UCSD-AML1 (cell line): Measurements from ENCODE around the gene CFAP251.
A peak's percentile ranks its signal among the peaks of the same experiment; 100 is the strongest.

Experiments used
- DNase-seq: peaks from one replicate; lab custom pipeline; 2025; ENCODE audit not compliant: unreplicated experiment; lab: John Stamatoyannopoulos, UW

Gene CFAP251

GRCh38 chr12:122001466-122002209 lies 83.2 kb downstream of the CFAP251 start:
- no peak for DNase-seq

GRCh38 chr12:122003651-122004611 lies 85.5 kb downstream of the CFAP251 start:
- DNase-seq: no peak

GRCh38 chr12:122004633-122005071 lies 86.3 kb downstream of the CFAP251 start:
- no peak for DNase-seq

- DNase-seq: no peak
Measured at GRCh38 chr12:122005252-122005776, 86.9 kb downstream of the CFAP251 start.

GRCh38 chr12:122006186-122006926 lies 88.0 kb downstream of the CFAP251 start:
- no peak for DNase-seq

GRCh38 chr12:122009741-122010140 lies 91.3 kb downstream of the CFAP251 start:
- no peak for DNase-seq

- no peak for DNase-seq
Measured at GRCh38 chr12:122012184-122012583, 93.8 kb downstream of the CFAP251 start.

GRCh38 chr12:122013136-122013535 lies 94.7 kb downstream of the CFAP251 start:
- no peak for DNase-seq

- no peak for DNase-seq
Measured at GRCh38 chr12:122013791-122014590, 95.6 kb downstream of the CFAP251 start.

GRCh38 chr12:122014781-122015180 lies 96.4 kb downstream of the CFAP251 start:
- DNase-seq: no peak

- DNase-seq: no peak
Measured at GRCh38 chr12:122018457-122018856, 100.1 kb downstream of the CFAP251 start.

GRCh38 chr12:122018937-122019336 lies 100.5 kb downstream of the CFAP251 start:
- no peak for DNase-seq

- no peak for DNase-seq
Measured at GRCh38 chr12:122020795-122021192, 102.4 kb downstream of the CFAP251 start.

GRCh38 chr12:122021193-122021821 lies 102.9 kb downstream of the CFAP251 start:
- DNase-seq: no peak

GRCh38 chr12:122021822-122022392 lies 103.5 kb downstream of the CFAP251 start, which contains the start of gene BCL7A:
BCL7A (plus strand) TSS chr12:122021884; CDS start chr12:122022092, 208 bp downstream.
- peak; percentile 76 for DNase-seq

- peak; percentile 33 for DNase-seq
Measured at GRCh38 chr12:122022393-122023338, 104.3 kb downstream of the CFAP251 start.

- DNase-seq: no peak
Measured at GRCh38 chr12:122023339-122024131, 105.1 kb downstream of the CFAP251 start.
